Activated B cell treated with CpG ODN at 0.5 μM for 24 hours (primary cell): Measurements from ENCODE around the gene EXO5. TPM values are rescaled to one million over a fixed set of nuclear protein-coding genes. Genes with fewer than 3 reads are reported as not detected.
A peak's percentile ranks its signal among the peaks of the same experiment; 100 is the strongest.

Experiments used
- ATAC-seq: fragments of 200-7000 bp; cut with Tn5 transposase; one replicate; pipeline ENCODE4 v1.10.0; 2021; ENCODE audit warnings: low read depth, mild to moderate bottlenecking, moderate library complexity
- CTCF ChIA-PET: fragments of 350-600 bp; sonication (Branson Sonifier 250); formaldehyde crosslinking; loops from one replicate; lab custom pipeline; 2021; ENCODE audit warnings: antibody characterized with exemption; lab: Charles Lee
- POLR2A ChIA-PET: fragments of 350-600 bp; sonication (Branson Sonifier 250); formaldehyde crosslinking; loops from one replicate; lab custom pipeline; 2021; ENCODE audit warnings: antibody characterized with exemption; lab: Charles Lee
- DNase-seq: peaks from one replicate; pipeline ENCODE4 v3.0.0; 2022
- H3K27ac Mint-ChIP-seq: one replicate; pipeline ENCODE4 v1.8.0; 2020; ENCODE audit warnings: mixed read lengths
- H3K27me3 Mint-ChIP-seq: one replicate; pipeline ENCODE4 v1.8.0; 2021; ENCODE audit warnings: mixed read lengths
- H3K36me3 Mint-ChIP-seq: one replicate; pipeline ENCODE4 v1.8.0; 2021; ENCODE audit warnings: low read depth, mixed read lengths
- H3K4me1 Mint-ChIP-seq: one replicate; pipeline ENCODE4 v1.8.0; 2021; ENCODE audit warnings: mixed read lengths
- H3K4me3 Mint-ChIP-seq: one replicate; pipeline ENCODE4 v1.8.0; 2020; ENCODE audit warnings: mild to moderate bottlenecking, mixed read lengths
- H3K9me3 Mint-ChIP-seq: one replicate; pipeline ENCODE4 v1.8.0; 2020; ENCODE audit warnings: mixed read lengths
- intact Hi-C: fragments of 100-400 bp; cut with micrococcal nuclease; formaldehyde crosslinking; loops from one replicate; pipeline ENCODE4 v1.15.1; 2024
- total RNA-seq: library from RNA; stranded (reverse); gene quantifications from 2 replicates; pipeline ENCODE4 v1.2.3, GENCODE V29; 2022
- TF ChIP-seq, protein P1 (sequence below): fragments of 200-600 bp; IDR thresholded peaks from one replicate; pipeline ENCODE4 v1.8.0; 2022; ENCODE audit warnings: antibody characterized with exemption, mild to moderate bottlenecking

EXO5 gene
- total RNA-seq, 1 donor from 2014 or later, result 13.8 TPM

DNA sequence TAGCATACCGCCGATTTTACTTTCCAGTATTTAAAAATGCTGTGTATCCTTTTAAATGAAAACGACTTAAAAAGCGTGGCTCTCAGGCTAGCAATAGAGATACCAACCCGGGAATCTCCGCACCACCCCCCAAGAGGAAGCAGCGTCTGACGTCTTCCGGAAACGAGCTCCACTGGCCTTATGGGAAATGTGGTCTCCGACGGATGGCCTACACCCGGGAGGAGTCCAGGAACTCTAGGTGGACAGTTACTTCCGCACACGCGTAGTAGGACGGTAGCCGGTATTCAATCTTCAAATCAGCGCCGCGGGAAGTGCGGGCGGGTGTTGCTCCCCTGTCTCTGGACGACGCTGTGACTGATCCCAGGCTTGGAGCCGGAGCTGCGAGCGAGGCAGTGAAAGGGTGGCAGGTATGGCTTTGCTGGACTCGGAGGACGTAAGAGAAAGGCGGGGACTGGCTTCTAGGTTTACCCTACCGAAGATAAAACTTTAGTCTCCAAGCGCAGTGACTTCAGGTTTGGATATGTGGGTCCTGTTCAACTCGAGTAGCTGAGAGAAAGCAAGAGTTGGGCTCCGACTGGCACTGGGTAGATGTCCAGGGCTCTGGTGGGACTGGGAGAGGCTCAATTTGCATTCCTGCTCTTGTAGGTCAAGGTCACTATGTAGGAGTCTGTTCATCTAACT lies 23.0 kb downstream of the EXO5 start, which contains the start of gene ZNF684:
Gene ZNF684, plus strand, starts transcription at position 257 of the 681 bp plus-strand sequence. CDS start 1,530 bp downstream, outside the sequence.
- intact Hi-C loops, result loop anchor here (1.0 to 5.0 kb wide), 7 partner anchors 23 to 319 kb away; partner anchors contain the start of genes EXO5, NFYC, RIMS3 and ZFP69
- H3K4me1 Mint-ChIP-seq, result peaks cover 29% of the 10 kb centered on the region
- H3K27me3 Mint-ChIP-seq, result peaks cover 2% of the 10 kb centered on the region
- TF ChIP-seq, protein P1, sequence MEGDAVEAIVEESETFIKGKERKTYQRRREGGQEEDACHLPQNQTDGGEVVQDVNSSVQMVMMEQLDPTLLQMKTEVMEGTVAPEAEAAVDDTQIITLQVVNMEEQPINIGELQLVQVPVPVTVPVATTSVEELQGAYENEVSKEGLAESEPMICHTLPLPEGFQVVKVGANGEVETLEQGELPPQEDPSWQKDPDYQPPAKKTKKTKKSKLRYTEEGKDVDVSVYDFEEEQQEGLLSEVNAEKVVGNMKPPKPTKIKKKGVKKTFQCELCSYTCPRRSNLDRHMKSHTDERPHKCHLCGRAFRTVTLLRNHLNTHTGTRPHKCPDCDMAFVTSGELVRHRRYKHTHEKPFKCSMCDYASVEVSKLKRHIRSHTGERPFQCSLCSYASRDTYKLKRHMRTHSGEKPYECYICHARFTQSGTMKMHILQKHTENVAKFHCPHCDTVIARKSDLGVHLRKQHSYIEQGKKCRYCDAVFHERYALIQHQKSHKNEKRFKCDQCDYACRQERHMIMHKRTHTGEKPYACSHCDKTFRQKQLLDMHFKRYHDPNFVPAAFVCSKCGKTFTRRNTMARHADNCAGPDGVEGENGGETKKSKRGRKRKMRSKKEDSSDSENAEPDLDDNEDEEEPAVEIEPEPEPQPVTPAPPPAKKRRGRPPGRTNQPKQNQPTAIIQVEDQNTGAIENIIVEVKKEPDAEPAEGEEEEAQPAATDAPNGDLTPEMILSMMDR, result no peak
- H3K4me3 Mint-ChIP-seq, result peak within 1 kb of the TSS; percentile 97
- CTCF ChIA-PET, result interaction anchor here (0.7 to 2.4 kb wide), 9 partner anchors 10 to 794 kb away, joined by 3 to 11 read pairs (median 3); partner anchors contain the start of genes EXO5 and NFYC
- DNase-seq, result peak; percentile 65
- peak; percentile 98 for ATAC-seq
- peaks cover 2% of the 10 kb centered on the region for H3K9me3 Mint-ChIP-seq
- peaks cover 18% of the 10 kb centered on the region for H3K36me3 Mint-ChIP-seq
- POLR2A ChIA-PET, result interaction anchor here (0.6 to 2.4 kb wide), 15 partner anchors 14 to 793 kb away, joined by 3 to 17 read pairs (median 4); partner anchors contain the start of genes CTPS1, EXO5, NFYC and PPIE
- peak within 1 kb of the TSS; percentile 92 for H3K27ac Mint-ChIP-seq

GRCh38 chr1:40532062-40532389 lies 23.5 kb downstream of the EXO5 start:
- Mint-ChIP-seq H3K4me1 (peaks cover 29% of the 10 kb centered on the region), H3K27me3 (peaks cover 2% of the 10 kb centered on the region), H3K9me3 (peaks cover 2% of the 10 kb centered on the region), H3K36me3 (peaks cover 19% of the 10 kb centered on the region), H3K4me3 (peak overlapping the region; percentile 97), H3K27ac (peak overlapping the region; percentile 92)
- intact Hi-C loops, result loop anchor here (2.0 to 5.0 kb wide), 2 partner anchors 160 to 319 kb away; partner anchors contain the start of gene NFYC
- ChIA-PET POLR2A (interaction anchor here (0.6 to 2.4 kb wide), 10 partner anchors 15 to 793 kb away, joined by 3 to 17 read pairs (median 4); partner anchors contain the start of genes CTPS1, EXO5, NFYC and PPIE), CTCF (interaction anchor here (0.7 to 2.4 kb wide), 9 partner anchors 24 to 794 kb away, joined by 3 to 11 read pairs (median 4); partner anchors contain the start of genes EXO5, NFYC and ZFP69B)
- ATAC-seq, result no peak
- TF ChIP-seq, protein P1, result no peak
- DNase-seq, result no peak

DNA sequence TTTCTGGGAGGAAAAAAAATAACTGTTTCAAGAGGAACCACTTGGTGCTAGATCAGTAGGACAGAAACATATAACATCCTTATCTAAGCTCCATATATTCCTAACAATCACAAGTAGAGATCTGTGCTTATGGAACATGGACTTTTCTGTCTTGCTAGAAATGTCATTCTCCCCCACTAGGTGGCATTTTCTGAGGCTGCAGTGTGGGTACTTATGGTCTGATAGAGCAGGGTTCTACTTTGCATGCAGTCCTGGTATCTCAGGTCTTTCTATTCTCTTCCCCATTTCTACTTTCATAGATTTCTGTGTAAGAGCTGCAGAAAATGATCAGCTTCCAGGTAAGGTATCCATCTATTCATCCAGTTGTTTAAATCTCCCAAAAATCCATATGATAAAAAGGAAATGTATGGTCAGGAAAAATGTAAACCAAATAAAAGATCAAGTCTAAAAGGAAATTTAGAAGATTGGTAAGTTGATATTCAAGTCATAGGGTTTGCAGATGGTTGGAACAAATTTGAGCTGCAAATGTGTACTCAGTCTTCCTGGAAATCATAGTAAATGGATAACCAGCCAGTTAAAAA lies 24.4 kb downstream of the EXO5 start:
- H3K4me3 Mint-ChIP-seq, result peak overlapping the region; percentile 97
- intact Hi-C loops, result loop anchor here (2.0 to 5.0 kb wide), 2 partner anchors 159 to 318 kb away; partner anchors contain the start of gene NFYC
- DNase-seq, result no peak
- H3K36me3 Mint-ChIP-seq, result peaks cover 20% of the 10 kb centered on the region
- H3K4me1 Mint-ChIP-seq, result peaks cover 29% of the 10 kb centered on the region
- POLR2A ChIA-PET, result interaction anchor here (1.1 to 2.4 kb wide), 4 partner anchors 24 to 180 kb away, joined by 3 to 17 read pairs (median 12); partner anchors contain the start of genes EXO5, NFYC and ZFP69B
- TF ChIP-seq, protein P1, result no peak
- CTCF ChIA-PET, result interaction anchor here (0.7 to 2.4 kb wide), 7 partner anchors 25 to 422 kb away, joined by 3 to 11 read pairs (median 4); partner anchors contain the start of genes EXO5, NFYC and ZFP69B
- ATAC-seq, result peak; percentile 37
- peak overlapping the region; percentile 44 for H3K27ac Mint-ChIP-seq
- H3K27me3 Mint-ChIP-seq, result no peaks in the 10 kb centered on the region
- H3K9me3 Mint-ChIP-seq, result peaks cover 2% of the 10 kb centered on the region

GRCh38 chr1:40534589-40534988 lies 26.0 kb downstream of the EXO5 start:
- peaks cover 2% of the 10 kb centered on the region for H3K9me3 Mint-ChIP-seq
- ATAC-seq (no peak), DNase-seq (no peak)
- H3K27me3 Mint-ChIP-seq, result no peaks in the 10 kb centered on the region
- intact Hi-C loops, result loop anchor here (5.0 kb wide), 1 partner anchor 158 kb away; the partner anchor contains the start of gene NFYC
- TF ChIP-seq, protein P1, result no peak
- H3K36me3 Mint-ChIP-seq, result peaks cover 22% of the 10 kb centered on the region
- peaks cover 29% of the 10 kb centered on the region for H3K4me1 Mint-ChIP-seq
- no peak overlapping the region for H3K4me3 Mint-ChIP-seq
- POLR2A ChIA-PET, result no interaction called here
- no peak overlapping the region for H3K27ac Mint-ChIP-seq
- CTCF ChIA-PET, result no interaction called here
